Measurements from ENCODE around the gene SIK2. TPM values are rescaled to one million over a fixed set of nuclear protein-coding genes. Genes with fewer than 3 reads are reported as not detected.
A peak's percentile ranks its signal among the peaks of the same experiment; 100 is the strongest.

Gene SIK2
- total and polyA plus RNA-seq, 9 of the 15 experiments (the other 6 are each of a cell fraction or from before 2014, with no cell fraction given): 0.74 to 11.6 (median 3.8) TPM

GRCh38 chr11:111603611-111604130, 1.4 kb downstream of the SIK2 start (continued):
- TF ChIP-seq HINFP (tag; conservative IDR thresholded peaks at IDR 0.05; ENCODE audit: low read depth): no peak
- no peak for TF ChIP-seq LARP7 (IDR thresholded peaks at IDR 0.05)

- peak; percentile 46 for FAIRE-seq
- Histone ChIP-seq H3K27me3 (ENCODE audit: control insufficient read depth in 2 of 2, insufficient read depth in 2 of 2, low read length in 2 of 2) (no peaks in the 10 kb centered on the region), H2AFZ (ENCODE audit: low read depth, low read length) (peak overlapping the region; percentile 52; the same call in 1 of the 2 replicates), H3K79me2 (ENCODE audit: control insufficient read depth, insufficient read depth, low read length) (peaks cover 52% of the 10 kb centered on the region), H3K36me3 (ENCODE audit: control insufficient read depth, insufficient read depth, low read length) (no peaks in the 10 kb centered on the region), H3K4me2 (ENCODE audit: insufficient read depth, low read length) (peak overlapping the region; percentile 64), H3K9me1 (ENCODE audit: control insufficient read depth, insufficient read depth, low read length) (no peaks in the 10 kb centered on the region), H4K20me1 (replicated peaks; ENCODE audit: control insufficient read depth, insufficient read depth, low read length) (0 out of 2 replicates have a peak, but pooled peaks cover 4% of the 10 kb centered on the region), H3K4me1 (replicated peaks in 1 of 2; ENCODE audit: control insufficient read depth in 2 of 2, insufficient read depth in 2 of 2, low read length in 2 of 2) (peaks cover 12 to 17% of the 10 kb centered on the region in 2 experiments; a peak in 4 of 5 replicates), H3K27ac (ENCODE audit: extremely low read depth, low read depth, low read length) (peak overlapping the region; percentile 10; the same call in 1 of the 3 replicates), H3K9me3 (replicated peaks; ENCODE audit: control insufficient read depth, insufficient read depth, low read depth, low read length) (no peaks in the 10 kb centered on the region), H3K9ac (ENCODE audit: insufficient read depth in 1 of 2, low read depth in 2 of 2, low read length in 2 of 2) (peak overlapping the region in 1 of 2 experiments; percentile 50; a peak in 2 of 4 replicates), H3K4me3 (peak overlapping the region; percentile 25)
- ChIA-PET CTCF (ENCODE audit: low intra/inter-chr PET ratio) (interaction anchor here (1.1 to 5.8 kb wide), 4 partner anchors 162 to 676 kb away, joined by 3 to 38 read pairs (median 6); partner anchors contain the start of gene PPP2R1B), POLR2A (interaction anchor here (0.7 to 1.3 kb wide), 5 partner anchors 13 to 172 kb away, joined by 3 to 4 read pairs (median 3); partner anchors contain the start of gene PPP2R1B)
- ATAC-seq: peak; percentile 10; the same call in 1 of the 3 replicates
- in situ Hi-C loops (cut with MboI) (loop anchor here (5.0 to 10.0 kb wide), 4 partner anchors 173 to 620 kb away; partner anchors contain the start of gene PTS), intact Hi-C loops (cut with micrococcal nuclease) (loop anchor here (5.0 to 10.0 kb wide), 4 partner anchors 37 to 680 kb away; no protein-coding TSS in a partner anchor)
- under 1% methylated on average over 7 of the region's 9 CpGs for WGBS (ENCODE audit: insufficient coverage, low coverage, missing lambda C conversion rate)
- DNase-seq (ENCODE audit: extremely low read depth in 1 of 4, low spot score in 3 of 4): peak; percentile 39 to 66 (median 48)
- BruUV-seq (replicated peaks): no TSS peak
- TF ChIP-seq GATAD2B (IDR thresholded peaks at IDR 0.05; ENCODE audit: borderline replicate concordance) (peak; percentile 31; the same call in 1 of the 2 replicates), USF1 (CRISPR knock-in tag; IDR thresholded peaks at IDR 0.05) (no peak), MEIS2 (IDR thresholded peaks at IDR 0.05; ENCODE audit: partially characterized antibody) (peak; percentile 81), ZSCAN29 (IDR thresholded peaks at IDR 0.05) (no peak), CTCF (IDR thresholded peaks at IDR 0.05 in 2 of 3, conservative IDR thresholded peaks at IDR 0.05 in 1 of 3; ENCODE audit: insufficient read depth in 2 of 3, low read depth in 1 of 3, low read length in 3 of 3) (peak; percentile 45 to 70 (median 69); a peak in 5 of 6 replicates), E2F3 (CRISPR knock-in tag; IDR thresholded peaks at IDR 0.05) (no peak), KDM4B (IDR thresholded peaks at IDR 0.05; ENCODE audit: borderline replicate concordance in 2 of 2, low read depth in 1 of 2) (0 out of 4 replicates have a peak, but pooled peaks of 1 of the 2 experiments have one; percentile 31), SMARCB1 (IDR thresholded peaks at IDR 0.05; ENCODE audit: insufficient read length, low read depth) (no peak)
These were observed 2.3 kb downstream of the SIK2 start for GRCh38 chr11:111604392-111605009.
